GM13977 (cell line): ENCODE measurements around the gene MAGI2.
"Not testable (repeated sequence)": the region's sequence is repeated elsewhere in the genome, so short reads cannot be mapped to it uniquely, and the experiment has no call there.

Experiments used
- DNase-seq: peaks from one replicate; pipeline ENCODE4 v3.0.0; 2012; ENCODE audit warnings: low spot score
- CTCF ChIP-seq: IDR thresholded peaks from 2 replicates; pipeline ENCODE4 v1.5.1; 2012; ENCODE audit warnings: mild to moderate bottlenecking, control low read depth; ENCODE audit not compliant: insufficient read depth; ENCODE audit errors: extremely low read depth, missing control alignments
- in situ Hi-C: fragments of 300-500 bp; cut with MboI; formaldehyde crosslinking; loops from one replicate; pipeline ENCODE4 v1.12.0; 2022; ENCODE audit warnings: low sequenced_read_pairs, low pct_unique_long_range_greater_than_20kb, mixed read lengths, inconsistent platforms; ENCODE audit not compliant: unreplicated experiment

The MAGI2 gene

GRCh38 chr7:78327718-78328117, 1125.7 kb downstream of the MAGI2 start:
- in situ Hi-C loops, result no loop called here
- DNase-seq, result no peak
- TF ChIP-seq CTCF, result no peak

GRCh38 chr7:78326876-78327275, 1126.6 kb downstream of the MAGI2 start:
- in situ Hi-C loops, result no loop called here
- TF ChIP-seq CTCF, result no peak
- DNase-seq, result no peak

GRCh38 chr7:78326189-78326588, 1127.3 kb downstream of the MAGI2 start:
- no peak for DNase-seq
- TF ChIP-seq CTCF, result no peak

GRCh38 chr7:78323118-78323517, 1130.3 kb downstream of the MAGI2 start:
- no peak for DNase-seq
- TF ChIP-seq CTCF, result no peak
- in situ Hi-C loops, result no loop called here

More at GRCh38 chr7:78326189-78326588, 1127.3 kb downstream of the MAGI2 start:
- in situ Hi-C loops, result no loop called here

GRCh38 chr7:78322231-78322630, 1131.2 kb downstream of the MAGI2 start:
- DNase-seq, in situ Hi-C loops: not testable (repeated sequence)

- no peak for TF ChIP-seq CTCF
- DNase-seq, result no peak
- in situ Hi-C loops, result no loop called here
Measured at GRCh38 chr7:78317371-78317770, 1136.1 kb downstream of the MAGI2 start.

- TF ChIP-seq CTCF, result no peak
- in situ Hi-C loops, result no loop called here
- DNase-seq, result no peak
Measured at GRCh38 chr7:78316110-78316509, 1137.4 kb downstream of the MAGI2 start.
